Iris pigment epithelial cell (primary cell): ENCODE data around the gene ATF4.

ENCODE experiments used
- DNase-seq: peaks from one replicate; pipeline ENCODE4 v3.0.0-alpha.2; 2011; ENCODE audit warnings: low read depth

ATF4 gene

DNA sequence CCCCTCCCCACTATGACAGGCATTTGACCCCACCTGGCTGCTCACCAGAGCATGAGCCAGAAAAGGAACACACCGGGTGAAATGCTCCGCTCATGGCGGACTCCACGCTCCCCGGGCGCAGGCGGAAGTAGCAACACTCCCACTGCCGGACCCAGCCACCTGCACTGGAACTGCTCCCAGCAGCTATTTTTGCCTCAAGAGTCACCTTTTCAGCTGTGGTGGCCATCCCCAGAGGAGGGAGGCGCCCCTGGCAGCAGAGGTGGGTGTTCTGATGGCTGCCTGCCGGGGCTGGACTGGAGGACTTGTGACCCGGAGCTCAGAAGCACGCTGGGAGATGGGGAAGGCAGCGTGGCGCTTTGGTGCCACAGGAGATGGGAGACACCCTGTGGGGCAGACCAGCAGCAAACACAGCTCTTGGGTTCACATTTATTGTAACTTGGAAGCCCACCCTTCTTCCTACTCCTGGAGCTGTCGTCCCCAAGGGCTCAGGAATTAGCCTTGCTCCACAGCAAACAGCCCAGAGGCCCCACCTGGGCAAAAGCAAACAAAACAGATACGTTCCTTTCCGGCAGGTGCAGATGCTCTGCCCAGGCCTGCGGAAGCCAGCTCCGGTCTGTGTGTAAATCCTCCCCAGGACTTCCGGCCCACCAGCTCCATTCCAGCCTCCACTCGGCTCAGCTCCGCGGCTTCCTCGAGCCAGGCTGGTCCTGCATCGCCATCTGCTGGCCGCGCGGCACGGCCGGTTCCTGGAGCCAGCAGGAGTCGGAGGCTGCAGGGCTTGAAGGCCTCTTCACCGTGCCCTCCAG, 8.5 kb downstream of the ATF4 start:
- peak; percentile 96 for DNase-seq

DNA sequence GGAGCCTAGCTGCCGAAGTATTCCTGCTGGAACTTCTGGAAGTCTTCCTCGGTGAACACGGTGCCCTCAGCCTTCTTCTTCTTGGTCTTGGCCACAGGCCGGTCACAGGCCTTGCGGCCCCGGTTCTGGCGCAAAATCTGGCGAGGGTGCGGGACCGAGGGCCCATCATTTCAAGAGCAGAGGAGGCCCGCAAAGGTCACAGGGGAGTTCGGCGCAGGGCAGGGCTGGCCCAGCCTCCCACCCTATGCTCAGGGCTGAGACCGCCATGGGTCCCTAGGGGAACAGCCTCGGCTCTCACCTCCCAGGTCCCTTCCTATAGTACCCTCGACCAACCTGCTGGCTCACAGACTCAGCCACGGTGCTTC, 9.1 kb downstream of the ATF4 start:
- no peak for DNase-seq

DNA sequence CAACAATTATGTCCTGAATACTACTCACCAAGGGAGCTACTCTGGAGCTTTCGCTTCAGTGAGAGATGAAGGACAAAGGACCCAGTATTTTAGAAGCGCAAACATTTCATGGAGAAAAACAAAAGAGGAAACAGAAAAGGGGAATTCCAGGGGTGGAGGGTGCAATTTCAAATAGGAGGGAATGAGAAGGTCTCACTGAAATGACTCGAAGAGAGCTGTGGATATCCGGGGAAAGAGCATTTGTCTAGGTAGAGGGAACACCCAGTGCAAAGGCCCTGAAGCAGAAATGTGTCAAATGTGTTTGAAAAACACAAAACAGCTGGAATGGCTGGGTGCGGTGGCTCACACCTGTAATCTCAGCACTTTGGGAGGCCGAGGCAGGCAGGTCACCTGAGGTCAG, 9.8 kb downstream of the ATF4 start:
- no peak for DNase-seq

DNA sequence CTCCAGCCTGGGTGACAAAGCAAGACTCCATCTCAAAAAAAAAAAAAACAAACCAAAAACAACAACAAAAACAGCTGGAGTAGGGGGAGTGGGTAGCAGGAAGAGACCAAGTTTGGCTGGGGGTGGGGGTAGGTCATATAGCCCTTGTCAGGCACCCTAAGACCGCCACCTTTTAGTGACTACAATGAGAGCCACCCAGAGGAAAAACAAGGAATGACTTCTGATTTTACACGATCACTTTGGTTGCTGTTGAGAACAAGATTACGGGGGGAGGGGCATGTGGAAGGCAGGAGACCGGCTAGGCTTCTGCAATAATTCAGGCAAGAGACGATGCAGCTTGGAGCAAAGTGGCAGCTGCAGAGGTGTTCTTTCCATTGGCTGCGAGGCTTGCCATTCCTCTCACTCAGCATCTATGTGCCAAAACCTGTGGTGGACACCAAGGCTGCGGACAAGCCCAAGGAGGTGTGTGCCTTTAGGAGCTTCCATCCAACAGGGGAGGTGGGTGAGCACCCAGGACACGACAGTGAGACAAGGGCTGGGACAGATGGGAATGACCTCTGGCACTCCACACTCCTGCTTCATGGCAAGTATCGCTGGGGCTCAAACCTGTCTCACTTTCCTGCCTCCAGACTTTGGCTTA, 10.4 kb downstream of the ATF4 start:
- peak; percentile 45 for DNase-seq

DNA sequence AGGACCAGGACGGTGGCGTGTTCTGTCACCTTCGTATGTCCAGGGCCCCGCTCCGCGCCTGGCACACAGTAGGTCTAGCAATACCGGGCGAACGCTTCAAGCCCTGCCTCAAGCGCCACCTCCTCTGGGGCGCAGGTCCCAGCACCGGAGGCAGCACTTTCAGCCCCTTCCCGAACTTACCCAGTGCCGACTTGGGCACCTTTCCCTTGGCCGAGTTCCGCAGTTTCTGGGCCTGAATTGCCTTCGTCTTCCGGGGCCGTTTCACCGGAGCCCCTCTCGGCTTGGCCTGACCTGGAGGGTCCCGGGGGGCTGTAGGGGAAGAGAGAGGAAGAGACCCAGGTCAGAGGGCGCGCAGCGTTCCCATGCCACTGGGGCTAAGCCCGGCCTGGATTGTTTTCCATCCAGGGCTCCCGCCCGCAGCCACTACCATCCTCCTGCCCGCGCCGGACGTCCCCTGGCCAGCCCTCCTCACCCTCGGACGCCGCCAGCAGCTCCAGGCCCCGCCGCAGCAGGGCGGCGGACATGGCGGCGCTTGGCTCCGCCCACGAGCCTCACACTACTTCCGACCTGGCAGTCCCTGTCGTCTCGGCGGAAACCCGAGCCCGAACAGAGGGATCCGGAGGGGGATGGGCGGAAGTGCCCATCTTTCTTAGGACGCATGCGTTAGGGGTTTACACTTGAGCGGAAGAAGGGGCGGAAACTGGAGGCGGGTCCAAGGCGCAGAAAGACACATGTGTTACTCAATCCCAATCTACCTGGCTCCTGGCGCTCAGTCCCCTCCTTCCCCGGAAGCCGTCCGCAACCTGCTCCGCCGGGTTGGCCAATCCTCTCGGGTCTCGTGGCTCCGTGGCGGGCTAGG, 12.1 kb downstream of the ATF4 start, which contains the start of gene RPS19BP1:
Gene RPS19BP1 (minus strand): TSS at position 534 of the 859 bp plus-strand sequence. CDS start 10 bp downstream, at position 524.
- peak; percentile 100 for DNase-seq

DNA sequence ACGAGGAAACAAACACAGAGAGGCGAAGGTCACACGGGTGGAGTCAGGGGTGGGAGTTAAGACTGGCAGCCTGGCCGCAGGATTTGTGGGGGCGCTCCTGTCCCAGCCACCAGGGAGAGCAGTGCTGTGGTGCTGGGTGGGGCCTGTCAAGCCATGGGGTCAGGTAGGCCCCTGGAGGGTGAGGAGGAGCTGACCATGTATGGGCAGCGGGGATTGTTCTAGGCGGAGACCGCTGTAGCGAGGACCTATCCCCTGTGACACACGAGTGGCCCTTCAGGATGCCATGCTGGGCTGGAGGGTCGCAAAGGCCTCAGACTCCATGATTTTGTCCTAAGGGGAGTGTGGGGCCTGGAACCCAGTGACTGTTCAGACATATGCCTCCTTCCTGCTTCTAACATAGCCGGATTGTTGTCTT, 13.7 kb downstream of the ATF4 start:
- no peak for DNase-seq

GRCh38 chr22:39534591-39535356, 14.4 kb downstream of the ATF4 start:
- DNase-seq, result peak; percentile 51

DNA sequence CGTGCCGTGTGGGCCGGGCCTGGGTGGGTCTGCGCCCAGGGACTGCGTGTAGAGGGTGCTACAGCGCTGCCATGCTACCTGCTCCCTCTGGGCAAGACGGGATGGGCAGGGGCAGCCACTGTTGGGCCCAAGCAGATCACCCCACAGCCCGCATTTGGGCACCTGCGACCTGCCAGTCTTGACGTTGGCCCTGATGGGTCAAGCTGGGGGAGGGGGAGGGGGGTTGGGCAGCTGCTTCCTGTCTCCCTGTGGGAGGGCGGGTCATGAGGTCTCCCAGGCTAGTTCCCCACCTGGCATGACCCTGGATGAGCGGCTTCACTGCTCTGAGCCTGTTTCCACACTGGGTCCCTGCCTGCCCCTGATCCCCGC, 15.0 kb downstream of the ATF4 start:
- no peak for DNase-seq

- no peak for DNase-seq
Measured at GRCh38 chr22:39535831-39536449, 15.6 kb downstream of the ATF4 start.

GRCh38 chr22:39536711-39537110, 16.3 kb downstream of the ATF4 start:
- no peak for DNase-seq

GRCh38 chr22:39537975-39538374, 17.6 kb downstream of the ATF4 start:
- no peak for DNase-seq

GRCh38 chr22:39543095-39543494, 22.7 kb downstream of the ATF4 start:
- peak; percentile 51 for DNase-seq

- DNase-seq, result no peak
Measured at GRCh38 chr22:39545386-39546365, 25.3 kb downstream of the ATF4 start.

- peak; percentile 66 for DNase-seq
Measured at GRCh38 chr22:39546889-39547586, 26.7 kb downstream of the ATF4 start.

DNA sequence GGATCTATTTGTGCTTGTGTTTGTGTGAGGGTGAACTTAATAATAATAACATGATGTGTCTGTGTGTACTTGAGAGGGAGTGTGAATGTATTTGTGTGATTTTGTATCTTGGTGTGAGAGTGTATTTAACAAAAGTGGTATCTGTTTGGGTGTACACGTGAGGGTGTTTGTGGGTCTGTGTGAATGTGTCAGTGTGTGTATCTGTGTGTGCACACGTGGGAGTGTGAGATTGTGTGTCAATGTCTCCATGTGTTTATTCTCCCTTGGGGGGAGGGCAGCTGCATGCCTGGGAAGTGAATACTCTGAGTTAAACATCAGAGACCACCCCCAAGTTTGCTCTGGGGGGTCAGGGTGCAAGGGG, 27.2 kb downstream of the ATF4 start:
- DNase-seq, result no peak

- no peak for DNase-seq
Measured at GRCh38 chr22:39553429-39553828, 33.1 kb downstream of the ATF4 start.

- no peak for DNase-seq
Measured at GRCh38 chr22:39554151-39554550, 33.8 kb downstream of the ATF4 start.

GRCh38 chr22:39556970-39557841, 36.8 kb downstream of the ATF4 start:
- peak; percentile 31 for DNase-seq

DNA sequence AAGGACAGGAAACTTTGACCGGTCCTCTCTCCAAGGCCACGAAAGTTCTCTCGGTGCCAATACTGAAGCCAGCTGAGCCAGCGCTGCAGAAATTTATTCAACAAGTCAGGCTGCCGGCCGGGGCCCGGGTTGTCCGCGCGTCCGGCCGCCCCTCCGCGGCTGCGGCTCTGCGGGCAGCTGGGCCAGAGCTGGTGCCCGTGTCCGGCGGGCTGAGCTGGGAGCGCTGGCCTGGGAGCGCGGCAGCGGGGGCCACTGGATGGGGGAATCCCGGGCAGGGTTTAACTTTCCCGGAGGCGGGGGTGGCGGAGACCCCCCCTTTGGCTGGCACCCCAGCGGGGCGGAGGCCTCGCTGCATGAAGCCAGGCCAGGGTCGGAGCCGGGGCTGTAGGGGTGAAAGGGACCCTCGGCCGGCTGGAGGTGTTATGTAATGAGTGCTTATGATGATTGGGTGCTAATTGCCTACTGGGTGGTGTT, 37.9 kb downstream of the ATF4 start:
- no peak for DNase-seq
